Measurements from ENCODE around the gene CHTOP.

Gene CHTOP

GRCh38 chr1:153683854-153684253, 50.0 kb downstream of the CHTOP start:
- TF ChIP-seq ZNF8 (CRISPR knock-in tag; IDR thresholded peaks at IDR 0.05) = no peak
- TF ChIP-seq TSHZ2 (CRISPR knock-in tag; IDR thresholded peaks at IDR 0.05) = no peak
- TF ChIP-seq ZC3H10 (CRISPR knock-in tag; IDR thresholded peaks at IDR 0.05) = no peak
- TF ChIP-seq ZFP3 (CRISPR knock-in tag; IDR thresholded peaks at IDR 0.05) = no peak
- no peak for TF ChIP-seq PPARA (CRISPR knock-in tag; IDR thresholded peaks at IDR 0.05; ENCODE audit: borderline replicate concordance)
- no peak for TF ChIP-seq TOX (CRISPR knock-in tag; IDR thresholded peaks at IDR 0.05; ENCODE audit: borderline replicate concordance)
- TF ChIP-seq CSDC2 (CRISPR knock-in tag; IDR thresholded peaks at IDR 0.05) = no peak
- no peak for TF ChIP-seq ZNF565 (CRISPR knock-in tag; conservative IDR thresholded peaks at IDR 0.05; ENCODE audit: low read depth)
- no peak for TF ChIP-seq OSR1 (CRISPR knock-in tag; IDR thresholded peaks at IDR 0.05)
- TF ChIP-seq POU6F1 (CRISPR knock-in tag; IDR thresholded peaks at IDR 0.05; ENCODE audit: borderline replicate concordance, low read depth) = no peak
- TF ChIP-seq ZNF70 (CRISPR knock-in tag; IDR thresholded peaks at IDR 0.05) = no peak
- no peak for TF ChIP-seq CSRNP3 (CRISPR knock-in tag; IDR thresholded peaks at IDR 0.05)
- no peak for TF ChIP-seq SNAI2 (CRISPR knock-in tag; IDR thresholded peaks at IDR 0.05)
- peak; percentile 51 for ATAC-seq

GRCh38 chr1:153684892-153685291, 51.0 kb downstream of the CHTOP start:
- TF ChIP-seq ZFP30 (CRISPR knock-in tag; IDR thresholded peaks at IDR 0.05) (no peak), TCF4 (CRISPR knock-in tag; IDR thresholded peaks at IDR 0.05; ENCODE audit: borderline replicate concordance) (no peak), ZNF8 (CRISPR knock-in tag; IDR thresholded peaks at IDR 0.05) (no peak), BACH2 (CRISPR knock-in tag; IDR thresholded peaks at IDR 0.05; ENCODE audit: borderline replicate concordance) (no peak), GLIS3 (CRISPR knock-in tag; IDR thresholded peaks at IDR 0.05) (no peak), PPARA (CRISPR knock-in tag; IDR thresholded peaks at IDR 0.05; ENCODE audit: borderline replicate concordance) (no peak), ZFP3 (CRISPR knock-in tag; IDR thresholded peaks at IDR 0.05) (no peak), POU6F1 (CRISPR knock-in tag; IDR thresholded peaks at IDR 0.05; ENCODE audit: borderline replicate concordance, low read depth) (no peak), ARNTL (CRISPR knock-in tag; IDR thresholded peaks at IDR 0.05; ENCODE audit: borderline replicate concordance, low read depth) (no peak), ZNF565 (CRISPR knock-in tag; conservative IDR thresholded peaks at IDR 0.05; ENCODE audit: low read depth) (no peak)
- ATAC-seq = no peak

- TF ChIP-seq PPARA (CRISPR knock-in tag; IDR thresholded peaks at IDR 0.05; ENCODE audit: borderline replicate concordance) = no peak
- no peak for TF ChIP-seq GLIS3 (CRISPR knock-in tag; IDR thresholded peaks at IDR 0.05)
- TF ChIP-seq CSDC2 (CRISPR knock-in tag; IDR thresholded peaks at IDR 0.05) = no peak
- TF ChIP-seq CSRNP3 (CRISPR knock-in tag; IDR thresholded peaks at IDR 0.05) = no peak
- TF ChIP-seq RARB (CRISPR knock-in tag; IDR thresholded peaks at IDR 0.05) = no peak
- TF ChIP-seq TSHZ2 (CRISPR knock-in tag; IDR thresholded peaks at IDR 0.05) = no peak
- TF ChIP-seq PATZ1 (CRISPR knock-in tag; IDR thresholded peaks at IDR 0.05; ENCODE audit: borderline replicate concordance) = no peak
- TF ChIP-seq TOX (CRISPR knock-in tag; IDR thresholded peaks at IDR 0.05; ENCODE audit: borderline replicate concordance) = no peak
- no peak for TF ChIP-seq ZFP3 (CRISPR knock-in tag; IDR thresholded peaks at IDR 0.05)
- TF ChIP-seq OSR1 (CRISPR knock-in tag; IDR thresholded peaks at IDR 0.05) = no peak
- TF ChIP-seq ZNF70 (CRISPR knock-in tag; IDR thresholded peaks at IDR 0.05) = no peak
- TF ChIP-seq TCF4 (CRISPR knock-in tag; IDR thresholded peaks at IDR 0.05; ENCODE audit: borderline replicate concordance) = no peak
- no peak for TF ChIP-seq ZC3H10 (CRISPR knock-in tag; IDR thresholded peaks at IDR 0.05)
- no peak for TF ChIP-seq ZFP30 (CRISPR knock-in tag; IDR thresholded peaks at IDR 0.05)
- peak; percentile 49 for ATAC-seq
Measured at GRCh38 chr1:153685544-153686340, 51.9 kb downstream of the CHTOP start.
